ENCODE measurements around the gene IL12RB2.

Gene IL12RB2

GRCh38 chr1:67368046-67368514 lies 60.4 kb downstream of the IL12RB2 start:
- H3K9ac ChIP-seq (ENCODE audit: insufficient read length, low read depth), result no peak overlapping the region
- H3K9me3 ChIP-seq (ENCODE audit: insufficient read depth, low read length), result no peaks in the 10 kb centered on the region
- TF ChIP-seq ZNF274 (IDR thresholded peaks at IDR 0.05; ENCODE audit: low read depth, low read length), result no peak
- no peak for TF ChIP-seq SUZ12 (IDR thresholded peaks at IDR 0.05; ENCODE audit: extremely low read depth, insufficient read depth, insufficient read length)
- no peak for TF ChIP-seq YY1 (IDR thresholded peaks at IDR 0.05; ENCODE audit: insufficient read depth, insufficient read length)
- no peak overlapping the region for H3K4me3 ChIP-seq (ENCODE audit: insufficient read length, low read depth)
- H3K4me1 ChIP-seq (ENCODE audit: insufficient read depth, insufficient read length), result no peaks in the 10 kb centered on the region
- no peaks in the 10 kb centered on the region for H3K36me3 ChIP-seq (ENCODE audit: insufficient read depth, insufficient read length, low read length)
- H3K27me3 ChIP-seq (ENCODE audit: insufficient read depth, insufficient read length), result no peaks in the 10 kb centered on the region
- no peak for DNase-seq (ENCODE audit: low read depth, low spot score)

DNA sequence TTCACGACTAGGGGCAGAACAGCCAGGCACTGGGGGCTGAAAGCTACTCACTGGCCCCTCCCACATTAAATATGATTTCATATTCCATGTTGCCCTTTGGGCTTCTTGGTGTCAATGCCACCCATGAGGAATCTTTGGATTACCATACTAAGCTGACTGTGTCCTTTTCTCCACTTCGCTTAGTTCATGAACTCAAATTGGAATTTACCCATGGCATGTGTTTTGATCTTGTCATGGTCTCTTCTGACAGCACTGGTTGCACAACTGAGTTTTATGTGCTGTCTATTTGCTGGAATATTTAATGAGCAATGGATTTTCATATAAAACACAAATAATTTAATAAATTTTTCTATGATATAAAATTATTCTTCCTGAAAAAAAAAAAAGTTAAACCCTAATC lies 63.4 kb downstream of the IL12RB2 start:
- no peak for DNase-seq (ENCODE audit: low read depth, low spot score)
- Histone ChIP-seq H3K27me3 (ENCODE audit: insufficient read depth, insufficient read length) (no peaks in the 10 kb centered on the region), H3K4me1 (ENCODE audit: insufficient read depth, insufficient read length) (no peaks in the 10 kb centered on the region), H3K36me3 (ENCODE audit: insufficient read depth, insufficient read length, low read length) (no peaks in the 10 kb centered on the region), H3K9me3 (ENCODE audit: insufficient read depth, low read length) (no peaks in the 10 kb centered on the region), H3K4me3 (ENCODE audit: insufficient read length, low read depth) (no peak overlapping the region), H3K9ac (ENCODE audit: insufficient read length, low read depth) (no peak overlapping the region)
- TF ChIP-seq YY1 (IDR thresholded peaks at IDR 0.05; ENCODE audit: insufficient read depth, insufficient read length) (no peak), SUZ12 (IDR thresholded peaks at IDR 0.05; ENCODE audit: extremely low read depth, insufficient read depth, insufficient read length) (no peak), ZNF274 (IDR thresholded peaks at IDR 0.05; ENCODE audit: low read depth, low read length) (no peak)

GRCh38 chr1:67371681-67372080 lies 64.0 kb downstream of the IL12RB2 start:
- TF ChIP-seq ZNF274 (IDR thresholded peaks at IDR 0.05; ENCODE audit: low read depth, low read length), result no peak
- TF ChIP-seq SUZ12 (IDR thresholded peaks at IDR 0.05; ENCODE audit: extremely low read depth, insufficient read depth, insufficient read length), result no peak
- TF ChIP-seq YY1 (IDR thresholded peaks at IDR 0.05; ENCODE audit: insufficient read depth, insufficient read length), result no peak

GRCh38 chr1:67372136-67372535 lies 64.5 kb downstream of the IL12RB2 start:
- TF ChIP-seq ZNF274 (IDR thresholded peaks at IDR 0.05; ENCODE audit: low read depth, low read length) (no peak), SUZ12 (IDR thresholded peaks at IDR 0.05; ENCODE audit: extremely low read depth, insufficient read depth, insufficient read length) (no peak)
- no peaks in the 10 kb centered on the region for H3K4me1 ChIP-seq (ENCODE audit: insufficient read depth, insufficient read length)
- no peaks in the 10 kb centered on the region for H3K36me3 ChIP-seq (ENCODE audit: insufficient read depth, insufficient read length, low read length)
- H3K9ac ChIP-seq (ENCODE audit: insufficient read length, low read depth), result no peak overlapping the region
- H3K4me3 ChIP-seq (ENCODE audit: insufficient read length, low read depth), result no peak overlapping the region
- no peaks in the 10 kb centered on the region for H3K27me3 ChIP-seq (ENCODE audit: insufficient read depth, insufficient read length)
- H3K9me3 ChIP-seq (ENCODE audit: insufficient read depth, low read length), result no peaks in the 10 kb centered on the region
- DNase-seq (ENCODE audit: low read depth, low spot score), result no peak

More at GRCh38 chr1:67371681-67372080, 64.0 kb downstream of the IL12RB2 start:
- no peak overlapping the region for H3K9ac ChIP-seq (ENCODE audit: insufficient read length, low read depth)
- no peaks in the 10 kb centered on the region for H3K27me3 ChIP-seq (ENCODE audit: insufficient read depth, insufficient read length)
- H3K9me3 ChIP-seq (ENCODE audit: insufficient read depth, low read length), result no peaks in the 10 kb centered on the region
- no peaks in the 10 kb centered on the region for H3K4me1 ChIP-seq (ENCODE audit: insufficient read depth, insufficient read length)
- DNase-seq (ENCODE audit: low read depth, low spot score), result no peak
- H3K4me3 ChIP-seq (ENCODE audit: insufficient read length, low read depth), result no peak overlapping the region
- H3K36me3 ChIP-seq (ENCODE audit: insufficient read depth, insufficient read length, low read length), result no peaks in the 10 kb centered on the region

GRCh38 chr1:67372898-67373297 lies 65.2 kb downstream of the IL12RB2 start:
- no peak for TF ChIP-seq SUZ12 (IDR thresholded peaks at IDR 0.05; ENCODE audit: extremely low read depth, insufficient read depth, insufficient read length)
- no peak for TF ChIP-seq YY1 (IDR thresholded peaks at IDR 0.05; ENCODE audit: insufficient read depth, insufficient read length)
- TF ChIP-seq ZNF274 (IDR thresholded peaks at IDR 0.05; ENCODE audit: low read depth, low read length), result no peak
- H3K36me3 ChIP-seq (ENCODE audit: insufficient read depth, insufficient read length, low read length), result no peaks in the 10 kb centered on the region
- H3K4me3 ChIP-seq (ENCODE audit: insufficient read length, low read depth), result no peak overlapping the region
- DNase-seq (ENCODE audit: low read depth, low spot score), result no peak
- H3K27me3 ChIP-seq (ENCODE audit: insufficient read depth, insufficient read length), result no peaks in the 10 kb centered on the region
- H3K4me1 ChIP-seq (ENCODE audit: insufficient read depth, insufficient read length), result no peaks in the 10 kb centered on the region
- H3K9me3 ChIP-seq (ENCODE audit: insufficient read depth, low read length), result no peaks in the 10 kb centered on the region
- H3K9ac ChIP-seq (ENCODE audit: insufficient read length, low read depth), result no peak overlapping the region

DNA sequence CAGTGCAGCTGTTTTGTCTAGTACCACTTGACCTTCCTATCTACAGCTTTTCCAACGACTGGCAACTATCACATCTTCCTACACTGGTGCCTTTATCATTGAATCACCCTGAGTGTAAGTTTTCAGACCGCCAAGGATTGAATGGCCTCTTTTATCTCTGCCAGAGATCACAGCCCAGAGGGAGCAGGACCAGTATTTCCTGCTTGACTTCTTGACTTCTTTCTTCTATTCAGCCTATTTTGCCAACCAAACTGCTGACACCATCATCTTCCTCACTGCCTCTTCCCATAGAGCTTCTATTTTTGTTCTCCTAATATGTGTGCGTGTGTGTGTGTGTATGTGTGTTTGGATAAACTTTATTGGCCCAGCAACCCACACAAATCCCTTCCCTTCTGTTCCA lies 68.7 kb downstream of the IL12RB2 start:
- no peak for TF ChIP-seq YY1 (IDR thresholded peaks at IDR 0.05; ENCODE audit: insufficient read depth, insufficient read length)
- TF ChIP-seq SUZ12 (IDR thresholded peaks at IDR 0.05; ENCODE audit: extremely low read depth, insufficient read depth, insufficient read length), result no peak
- no peak for TF ChIP-seq ZNF274 (IDR thresholded peaks at IDR 0.05; ENCODE audit: low read depth, low read length)
- Histone ChIP-seq H3K27me3 (ENCODE audit: insufficient read depth, insufficient read length) (no peaks in the 10 kb centered on the region), H3K9ac (ENCODE audit: insufficient read length, low read depth) (no peak overlapping the region), H3K9me3 (ENCODE audit: insufficient read depth, low read length) (no peaks in the 10 kb centered on the region), H3K36me3 (ENCODE audit: insufficient read depth, insufficient read length, low read length) (no peaks in the 10 kb centered on the region), H3K4me1 (ENCODE audit: insufficient read depth, insufficient read length) (no peaks in the 10 kb centered on the region), H3K4me3 (ENCODE audit: insufficient read length, low read depth) (no peak overlapping the region)
- no peak for DNase-seq (ENCODE audit: low read depth, low spot score)

- TF ChIP-seq YY1 (IDR thresholded peaks at IDR 0.05; ENCODE audit: insufficient read depth, insufficient read length), result no peak
- no peak for TF ChIP-seq SUZ12 (IDR thresholded peaks at IDR 0.05; ENCODE audit: extremely low read depth, insufficient read depth, insufficient read length)
- no peak for TF ChIP-seq ZNF274 (IDR thresholded peaks at IDR 0.05; ENCODE audit: low read depth, low read length)
- Histone ChIP-seq H3K9me3 (ENCODE audit: insufficient read depth, low read length) (peaks cover 4% of the 10 kb centered on the region; the same call in 1 of the 2 replicates), H3K4me3 (ENCODE audit: insufficient read length, low read depth) (no peak overlapping the region), H3K36me3 (ENCODE audit: insufficient read depth, insufficient read length, low read length) (no peaks in the 10 kb centered on the region), H3K27me3 (ENCODE audit: insufficient read depth, insufficient read length) (no peaks in the 10 kb centered on the region), H3K9ac (ENCODE audit: insufficient read length, low read depth) (no peak overlapping the region), H3K4me1 (ENCODE audit: insufficient read depth, insufficient read length) (no peaks in the 10 kb centered on the region)
- DNase-seq (ENCODE audit: low read depth, low spot score), result no peak
Measured at GRCh38 chr1:67377253-67377652, 69.6 kb downstream of the IL12RB2 start.

Measured in NT2/D1 (cell line).